GM21737 (cell line): ENCODE results near the gene RAB10.
"Not testable (repeated sequence)": the region's sequence is repeated elsewhere in the genome, so short reads cannot be mapped to it uniquely, and the experiment has no call there.

Experiments used
- ATAC-seq: cut with Tn5 transposase; IDR thresholded peaks from one replicate; pipeline ENCODE4 v1.9.1; 2021; ENCODE audit warnings: mild to moderate bottlenecking, moderate library complexity; ENCODE audit not compliant: unreplicated experiment

Gene RAB10

DNA sequence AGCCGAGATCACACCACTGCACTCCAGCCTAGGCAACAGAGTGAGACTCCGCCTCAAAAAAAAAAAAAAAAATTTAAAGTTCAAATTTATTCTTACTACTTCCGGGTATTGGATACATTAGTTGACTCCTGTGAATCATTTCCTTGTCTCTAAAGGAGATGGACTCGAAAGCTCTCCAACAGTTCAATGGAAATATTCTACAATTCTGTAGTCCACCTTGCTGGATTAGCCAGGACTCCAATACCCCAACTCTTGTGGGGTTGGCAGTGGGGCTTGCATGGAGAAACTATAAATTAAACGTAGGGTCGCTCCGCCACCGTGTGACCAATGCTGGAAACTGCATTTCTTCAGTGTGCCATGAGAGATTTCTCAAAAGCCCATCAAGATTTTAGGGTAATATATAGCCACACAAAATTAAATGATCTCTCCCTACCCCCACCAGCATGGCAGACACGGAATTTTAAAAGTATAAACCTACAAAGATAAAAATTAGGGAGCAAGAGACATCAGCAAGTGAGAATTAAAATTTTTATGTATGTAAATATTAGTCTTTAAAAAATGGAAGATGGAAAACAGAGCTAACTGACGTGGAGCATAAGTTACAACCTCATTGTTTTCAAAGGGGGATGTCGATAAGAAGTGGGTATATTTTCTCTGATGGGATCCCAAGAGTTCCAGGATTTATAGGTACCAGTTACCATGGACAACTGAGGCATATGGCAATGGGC, 111.2 kb downstream of the RAB10 start:
- no peak for ATAC-seq

DNA sequence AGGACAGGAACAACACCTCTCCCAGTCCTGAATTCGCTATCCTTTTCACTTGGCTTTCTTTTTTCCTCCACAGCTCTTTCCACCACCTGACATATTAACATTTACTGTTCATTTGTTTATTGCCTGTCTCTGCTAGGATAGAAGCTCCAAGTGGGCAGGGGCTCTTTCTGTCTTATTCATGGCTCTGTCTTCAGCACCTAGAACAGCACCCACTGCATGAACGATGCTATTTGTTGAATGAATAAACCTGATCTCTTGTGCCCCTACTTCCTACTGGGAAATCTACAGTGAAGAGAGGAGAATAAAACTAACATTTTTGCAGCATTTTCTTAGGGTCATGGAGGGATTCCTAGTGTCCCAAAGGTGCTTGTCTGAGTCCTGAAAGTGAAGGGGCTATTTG, 114.6 kb downstream of the RAB10 start:
- no peak for ATAC-seq

DNA sequence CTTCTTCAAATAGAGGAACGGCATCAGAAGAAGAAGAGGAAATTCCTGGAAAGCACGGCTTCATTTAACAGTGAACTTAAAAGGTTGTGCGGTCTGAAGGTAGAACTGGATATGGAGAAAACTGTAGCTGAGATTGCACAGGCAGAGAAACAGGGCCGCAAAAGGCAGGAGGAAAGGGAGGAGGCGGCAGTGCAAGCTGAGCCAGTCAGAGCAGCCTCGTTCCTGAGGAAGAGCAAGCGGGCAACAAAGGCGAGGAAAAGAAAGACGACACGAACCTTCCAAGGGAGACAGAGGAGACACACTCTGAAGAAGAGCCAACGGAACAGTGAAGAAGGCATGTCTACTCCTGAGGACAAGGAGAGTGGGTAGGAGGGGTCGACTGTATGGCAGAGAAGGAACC, 116.4 kb downstream of the RAB10 start:
- no peak for ATAC-seq

DNA sequence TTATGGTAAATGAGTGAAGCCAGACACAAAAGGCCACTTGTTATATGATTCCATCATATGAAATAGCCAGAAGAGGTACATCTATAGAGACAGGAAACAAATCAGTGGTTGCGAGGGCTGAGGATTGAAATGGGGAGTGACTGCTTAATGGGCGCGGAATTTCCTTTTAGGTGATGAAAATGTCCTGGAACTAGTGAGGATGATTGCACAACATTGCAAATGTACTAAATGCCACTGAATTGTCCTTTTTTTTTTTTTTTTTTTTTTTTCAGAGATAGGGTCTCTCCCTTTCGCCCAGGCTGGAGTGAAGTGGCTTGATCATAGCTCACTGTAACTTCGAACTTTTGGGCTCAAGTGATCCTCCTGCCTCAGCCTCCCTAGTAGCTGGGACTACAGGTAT, 123.7 kb downstream of the RAB10 start:
- no peak for ATAC-seq

DNA sequence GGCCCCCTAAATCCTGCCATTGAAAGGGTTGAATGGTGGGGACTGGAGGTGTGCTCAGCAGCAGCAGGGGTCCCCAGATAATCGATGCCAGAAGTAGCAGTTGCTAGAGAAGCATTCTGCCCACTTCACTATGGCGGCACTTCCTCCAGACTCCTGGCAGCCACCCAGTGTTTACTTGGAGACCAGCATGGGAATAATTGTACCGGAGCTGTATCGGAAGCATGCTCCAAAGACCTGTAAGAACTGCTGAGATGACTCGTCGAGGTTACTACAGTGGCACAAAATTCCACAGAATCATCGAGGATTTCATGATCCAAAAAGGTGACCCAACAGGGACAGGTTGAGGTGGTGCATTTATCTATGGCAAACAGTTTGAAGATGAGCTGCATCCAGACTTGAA, 128.0 kb downstream of the RAB10 start:
- no peak for ATAC-seq

DNA sequence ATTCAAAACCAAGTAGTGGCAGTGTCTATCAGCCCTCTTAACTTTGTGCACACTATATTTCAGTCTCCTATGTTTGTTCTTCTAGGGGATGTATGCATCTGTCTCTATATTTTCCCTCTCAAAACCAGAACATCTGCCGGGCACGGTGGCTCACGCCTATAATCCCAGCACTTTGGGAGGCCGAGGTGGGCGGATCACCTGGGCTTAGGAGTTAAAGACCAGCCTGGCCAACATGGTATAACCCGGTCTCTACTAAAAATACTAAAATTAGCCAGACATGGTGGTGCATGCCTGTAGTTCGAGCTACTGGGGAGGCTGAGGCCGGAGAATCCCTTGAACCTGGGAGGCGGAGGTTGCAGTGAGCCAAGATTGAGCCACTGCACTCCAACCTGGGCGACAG, 129.1 kb downstream of the RAB10 start:
- ATAC-seq = no peak

DNA sequence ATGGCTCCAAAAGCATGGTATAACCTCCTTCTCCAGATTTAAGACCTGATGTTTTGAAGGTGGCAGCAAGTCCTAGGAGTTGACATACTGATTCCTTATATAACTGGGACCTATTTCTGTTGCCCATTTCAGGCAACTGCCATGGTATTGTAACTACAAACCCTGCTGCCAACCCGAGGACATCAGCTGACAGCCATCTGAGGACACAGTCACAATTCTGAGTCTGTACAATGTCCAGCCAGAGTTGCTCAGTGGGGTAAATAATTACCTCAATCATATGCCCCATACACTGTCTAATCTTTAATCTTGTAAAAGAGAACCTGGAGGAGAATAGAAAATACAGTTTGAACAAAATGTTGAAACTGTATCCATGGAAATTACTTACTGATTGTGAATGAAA, 130.3 kb downstream of the RAB10 start:
- ATAC-seq = no peak

DNA sequence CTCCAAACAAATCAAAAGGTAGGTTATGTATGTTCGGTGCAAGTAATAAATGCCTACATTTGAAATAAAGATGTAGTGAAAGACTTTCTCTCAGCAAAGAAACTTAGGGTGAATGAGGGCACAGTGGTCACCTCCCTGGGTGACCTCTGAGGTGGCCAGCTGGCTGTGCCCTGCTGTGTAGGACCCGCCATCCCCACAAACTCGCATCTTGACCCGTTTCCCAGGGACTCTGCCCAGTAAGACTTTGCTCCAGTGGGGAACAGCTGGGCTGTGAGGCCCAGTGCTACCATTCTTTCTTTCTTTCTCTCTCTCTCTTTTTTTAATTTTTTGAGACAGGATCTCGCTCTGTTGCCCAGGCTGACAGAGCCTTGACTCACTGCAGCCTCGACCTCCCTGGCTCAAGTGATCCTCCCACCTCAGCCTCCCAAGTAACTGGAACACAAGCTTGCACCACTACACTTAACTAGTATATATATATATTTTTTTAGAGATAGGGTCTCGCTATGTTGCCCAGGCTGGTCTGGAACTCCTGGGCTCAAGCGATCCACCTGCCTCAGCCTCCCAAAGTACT, 130.8 kb downstream of the RAB10 start:
- no peak for ATAC-seq

DNA sequence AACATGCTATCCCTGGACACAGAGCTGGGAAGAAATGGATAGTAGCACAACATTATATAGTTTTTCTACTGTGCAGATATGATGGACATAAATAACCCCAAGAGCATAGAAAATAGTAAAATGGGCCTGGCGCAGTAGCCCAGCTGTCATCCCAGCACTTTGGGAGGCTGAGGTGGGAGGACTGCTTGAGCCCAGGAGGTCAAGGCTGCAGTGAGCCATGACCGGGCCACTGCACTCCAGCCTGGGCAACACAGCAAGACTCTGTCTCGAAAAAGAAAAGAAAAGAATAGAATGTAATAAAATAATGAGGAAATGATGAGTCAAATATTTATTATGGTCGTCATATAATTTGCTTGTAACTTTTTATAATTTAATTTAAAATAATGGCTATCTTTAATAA, 131.5 kb downstream of the RAB10 start:
- ATAC-seq = no peak

DNA sequence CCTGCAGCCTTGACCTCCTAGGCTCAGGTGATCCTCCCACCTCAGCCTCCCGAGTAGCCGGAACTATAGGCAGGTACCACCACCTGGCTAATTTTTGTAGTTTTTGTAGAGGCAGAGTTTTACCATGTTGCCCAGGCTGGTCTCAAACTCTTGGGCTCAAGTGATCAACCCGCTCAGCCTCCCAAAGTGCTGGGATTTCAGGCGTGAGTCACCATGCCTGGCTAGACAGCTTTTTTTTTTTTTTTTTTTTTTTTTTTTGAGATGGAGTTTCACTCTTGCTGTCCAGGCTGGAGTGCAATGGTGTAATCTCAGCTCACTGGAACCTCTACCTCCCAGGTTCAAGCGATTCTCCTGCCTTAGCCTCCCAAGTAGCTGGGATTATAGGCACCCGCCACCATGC, 132.7 kb downstream of the RAB10 start:
- not testable (repeated sequence) for ATAC-seq

DNA sequence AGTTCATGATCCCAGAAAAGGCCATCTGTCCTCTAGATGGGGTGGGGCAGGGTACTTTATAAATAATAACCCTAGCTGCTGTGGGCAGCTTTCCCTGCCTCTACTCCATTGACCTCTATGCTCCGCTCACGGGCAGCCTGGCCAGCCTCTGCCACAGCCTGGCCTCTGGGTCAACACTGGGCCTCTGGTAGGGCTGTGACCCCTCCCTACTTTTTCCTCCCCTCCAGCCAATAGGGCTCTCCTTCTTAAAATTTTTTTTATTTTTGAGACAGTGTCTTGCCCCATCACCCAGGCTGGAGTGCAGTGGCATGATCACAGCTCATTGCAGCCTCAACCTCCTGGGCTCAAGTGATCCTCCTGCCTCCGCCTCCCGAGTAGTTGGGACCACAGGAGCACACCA, 134.9 kb downstream of the RAB10 start:
- no peak for ATAC-seq

DNA sequence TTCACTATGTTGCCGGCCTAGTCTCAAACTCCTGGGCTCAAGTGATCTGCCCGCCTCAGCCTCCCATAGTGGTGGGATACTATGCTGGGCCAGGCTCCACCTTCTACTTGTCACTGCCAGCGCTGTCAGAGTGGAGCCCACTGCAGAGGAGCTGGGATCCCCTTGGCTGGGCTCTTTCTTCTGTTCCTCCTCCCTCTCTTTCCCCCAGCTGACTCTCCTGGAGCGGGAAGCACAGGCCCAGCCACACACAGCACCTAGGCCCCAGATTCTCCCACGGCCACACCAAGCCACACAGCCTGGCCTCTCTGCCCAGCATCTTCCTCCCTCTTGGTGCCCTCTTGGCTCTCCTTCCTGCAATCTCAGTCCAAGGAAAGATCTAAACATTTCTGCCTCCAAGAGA, 135.3 kb downstream of the RAB10 start:
- no peak for ATAC-seq

DNA sequence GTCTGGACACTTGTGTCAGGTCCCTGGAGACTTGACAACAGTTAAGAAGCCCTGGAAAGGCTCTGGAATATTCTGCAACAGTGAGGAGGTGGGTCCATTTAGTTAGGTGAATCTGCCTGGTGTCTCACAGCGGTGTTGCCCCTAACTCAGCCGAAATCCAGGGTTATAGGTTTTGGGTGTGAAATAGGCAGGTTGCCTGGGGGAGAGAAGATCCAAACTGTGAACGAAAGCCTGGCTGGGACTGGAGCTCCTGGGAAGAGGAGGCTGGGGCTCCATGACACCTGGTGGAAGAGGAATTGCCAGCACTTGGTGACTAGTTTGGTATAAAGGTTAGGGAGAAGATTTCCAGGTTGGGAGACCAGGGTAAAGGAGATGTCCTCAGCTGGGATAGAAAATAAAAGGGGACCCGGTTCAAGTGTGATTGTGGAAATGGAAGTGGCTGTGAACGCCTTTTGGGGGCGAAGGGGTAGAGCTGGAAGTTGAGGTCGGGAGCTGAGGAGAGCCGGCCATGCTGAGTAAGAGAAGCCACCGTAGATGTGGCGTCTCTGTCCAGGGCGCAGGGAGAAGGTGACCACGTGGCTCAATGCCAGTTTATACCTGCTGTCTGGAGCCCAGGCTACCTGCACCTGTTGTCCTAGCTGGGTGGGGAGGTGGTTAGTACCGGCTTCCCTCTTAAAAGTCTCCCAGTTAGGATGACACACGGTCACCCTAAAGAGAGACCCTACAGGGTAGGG, 136.0 kb downstream of the RAB10 start:
- ATAC-seq = no peak

DNA sequence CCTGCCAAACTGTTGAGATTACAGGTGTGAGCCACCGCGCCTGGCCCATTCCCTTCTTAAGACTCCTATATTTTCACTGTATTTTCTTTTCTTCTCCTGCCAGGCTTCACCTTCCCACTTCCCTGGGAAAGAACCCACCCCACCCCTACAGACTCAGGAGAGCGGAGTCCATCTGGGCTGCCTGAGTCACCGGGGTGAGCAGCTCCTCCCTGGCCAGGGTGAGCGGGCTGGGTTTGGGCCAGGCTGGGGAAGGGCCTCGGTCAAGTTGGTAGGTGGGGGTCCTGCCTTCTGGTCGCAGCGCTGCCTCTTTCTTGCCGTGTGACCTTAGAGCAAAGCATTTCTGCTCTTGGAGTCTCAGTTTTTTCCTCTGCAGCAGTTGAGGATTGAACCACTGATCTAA, 136.9 kb downstream of the RAB10 start:
- no peak for ATAC-seq

DNA sequence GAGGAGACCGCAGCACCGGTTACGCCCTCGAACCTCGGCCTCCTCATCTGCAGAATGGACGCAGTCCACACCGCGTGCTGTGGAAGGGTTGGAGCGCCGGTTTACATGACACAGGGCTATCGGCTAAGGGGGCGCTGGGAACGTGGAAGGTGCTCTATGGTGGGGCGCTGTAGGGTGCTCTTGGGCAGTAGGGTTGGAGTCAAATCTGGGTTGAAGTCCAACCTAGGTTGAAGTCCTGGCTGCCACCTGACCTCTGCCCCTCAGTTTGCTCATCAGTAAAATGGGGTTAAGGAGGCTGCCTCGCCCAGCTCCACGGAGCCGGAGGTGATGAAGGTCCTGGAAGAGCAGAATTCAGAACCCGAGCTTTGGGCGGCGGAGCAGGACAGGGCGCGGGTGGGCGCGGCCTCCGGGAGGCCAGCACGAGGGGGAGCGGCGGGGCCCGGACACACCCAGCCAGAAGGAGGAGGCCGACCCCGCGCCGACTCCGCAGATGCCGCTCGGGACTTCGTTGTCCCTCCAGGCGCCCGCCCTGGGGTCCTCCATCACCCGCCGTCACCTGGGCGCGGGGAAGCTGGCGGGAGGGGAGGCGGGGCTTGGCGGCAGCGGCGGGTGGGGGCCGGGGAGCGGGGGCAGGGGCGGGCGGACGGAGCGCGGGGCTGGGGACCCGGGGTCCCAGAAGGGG, 138.4 kb downstream of the RAB10 start:
- no peak for ATAC-seq

DNA sequence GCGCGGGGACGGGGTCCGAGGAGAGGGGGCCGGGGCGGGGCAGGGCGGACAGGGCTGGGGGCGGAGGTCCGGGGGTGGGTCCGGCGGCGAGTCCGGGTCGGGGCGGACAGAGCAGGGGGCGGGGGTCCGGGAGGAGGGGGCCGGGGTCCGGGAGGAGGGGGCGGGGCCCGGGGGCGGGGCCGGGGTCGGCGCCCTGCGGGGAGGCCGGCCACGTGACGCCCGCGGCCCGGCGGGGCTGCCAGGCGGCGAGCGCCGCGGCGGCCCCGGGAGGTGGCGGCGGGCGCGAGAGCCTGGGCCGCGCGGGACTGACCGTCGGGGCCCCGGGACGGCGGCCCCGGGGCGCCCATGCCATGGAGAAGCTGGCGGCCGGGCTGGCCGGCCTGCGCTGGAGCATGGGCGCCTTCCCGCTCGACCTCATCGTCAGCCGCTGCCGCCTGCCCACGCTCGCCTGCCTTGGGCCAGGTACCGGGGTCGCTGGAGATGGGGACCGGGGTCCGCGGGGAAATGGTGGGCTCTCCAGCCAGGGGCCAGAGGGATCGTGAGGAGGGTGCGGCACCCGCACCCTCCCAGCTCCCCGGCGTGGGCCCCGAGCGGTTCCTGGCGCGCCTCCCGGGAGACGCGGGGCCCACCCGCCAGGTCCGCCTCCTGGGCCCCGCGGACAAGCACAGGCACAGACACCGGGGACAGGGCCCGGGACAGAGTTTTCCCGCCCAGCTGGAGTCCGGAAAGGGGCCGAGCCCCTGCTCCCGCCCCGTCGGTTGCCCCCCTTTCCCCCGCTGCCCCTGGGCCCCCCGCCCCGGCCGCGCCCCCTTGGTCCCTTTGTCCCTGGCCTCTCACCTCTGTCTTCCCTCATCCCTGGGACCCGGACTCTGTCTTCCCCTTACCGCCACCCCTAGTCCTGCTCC, 139.2 kb downstream of the RAB10 start, which contains the start of gene GAREM2:
TSS of gene GAREM2 (plus strand) at position 218 of the 905 bp plus-strand sequence. CDS start at position 351, 133 bp downstream.
- ATAC-seq = no peak

DNA sequence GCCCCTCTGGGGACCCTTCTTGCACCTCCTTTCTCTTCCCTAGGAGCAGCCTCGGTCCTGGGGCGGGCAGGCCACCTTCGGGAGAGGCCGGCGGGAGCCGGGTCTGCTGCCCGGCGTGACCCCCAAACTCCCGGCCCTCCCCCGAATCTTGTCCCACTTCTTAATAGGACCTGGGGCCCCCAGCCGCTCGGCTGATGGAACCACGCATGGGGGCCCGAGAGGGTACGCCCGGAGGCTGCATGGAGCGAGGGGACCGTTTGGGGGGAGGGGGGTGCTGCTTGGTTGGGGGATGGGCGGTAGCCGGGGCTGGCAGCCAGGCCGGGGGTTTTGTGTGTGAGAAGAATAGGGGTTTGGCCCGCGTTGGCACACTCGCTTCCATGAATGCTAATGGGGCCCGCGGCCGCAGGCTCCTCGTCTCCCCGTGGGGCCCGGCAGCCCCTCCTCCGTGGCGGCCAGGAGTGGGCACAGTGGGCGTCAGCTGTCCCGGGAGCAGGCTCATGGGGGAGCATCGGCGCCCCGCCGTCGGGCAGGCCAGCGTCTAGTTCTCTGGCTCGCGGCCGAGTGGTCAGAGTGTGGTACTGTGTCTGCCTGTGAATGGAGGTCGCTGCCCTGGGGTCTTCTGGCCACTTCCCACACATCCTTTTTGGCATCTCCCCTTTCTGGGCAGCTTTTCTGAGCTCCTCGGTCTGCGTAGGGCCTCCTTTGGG, 140.0 kb downstream of the RAB10 start:
- no peak for ATAC-seq

DNA sequence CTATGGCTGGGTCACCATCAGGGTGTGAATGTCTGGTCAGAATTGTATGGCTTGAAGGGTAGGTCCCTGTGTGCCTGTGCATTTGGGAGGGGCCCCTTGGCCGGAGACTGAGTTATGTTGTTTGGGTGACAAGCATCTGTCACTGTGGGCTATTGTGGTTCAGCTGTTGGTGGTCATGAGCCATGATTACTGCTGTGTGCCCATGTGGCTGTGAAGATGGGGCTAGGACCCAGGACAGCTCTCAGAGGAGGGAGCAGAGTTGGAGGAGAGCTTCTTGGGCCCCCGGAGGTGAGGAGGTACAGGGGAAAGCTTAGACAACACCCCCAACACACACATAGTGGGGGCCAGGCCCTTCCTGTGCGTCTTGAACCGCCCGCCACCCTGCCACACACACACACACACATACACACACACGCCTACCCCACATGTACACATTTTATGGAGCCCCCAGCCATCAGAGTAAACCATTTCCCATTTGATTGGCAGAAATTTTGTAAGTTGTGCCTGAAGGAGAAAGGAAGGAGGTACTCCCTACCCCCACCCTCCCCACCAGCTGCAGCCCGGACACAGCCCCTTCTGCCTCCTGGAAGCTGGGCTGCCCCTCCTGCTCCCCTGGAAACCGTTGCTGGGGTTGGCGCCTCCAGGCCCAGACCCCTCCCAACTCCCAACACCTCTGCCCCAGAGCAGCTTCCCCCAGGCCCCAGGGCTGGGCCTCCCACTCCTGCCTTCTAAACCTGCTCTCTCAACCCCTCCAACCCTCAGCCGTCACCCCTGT, 141.0 kb downstream of the RAB10 start:
- ATAC-seq = no peak
